ENCODE results near the gene PLGRKT. TPM values are rescaled to one million over a fixed set of nuclear protein-coding genes. Genes with fewer than 3 reads are reported as not detected.

PLGRKT gene
- total RNA-seq, 1 experiment from 2014 or later = 11.5 TPM

- no peak for DNase-seq (ENCODE audit: low spot score)
These were observed 122.4 kb downstream of the PLGRKT start for GRCh38 chr9:5315187-5315923.

DNA sequence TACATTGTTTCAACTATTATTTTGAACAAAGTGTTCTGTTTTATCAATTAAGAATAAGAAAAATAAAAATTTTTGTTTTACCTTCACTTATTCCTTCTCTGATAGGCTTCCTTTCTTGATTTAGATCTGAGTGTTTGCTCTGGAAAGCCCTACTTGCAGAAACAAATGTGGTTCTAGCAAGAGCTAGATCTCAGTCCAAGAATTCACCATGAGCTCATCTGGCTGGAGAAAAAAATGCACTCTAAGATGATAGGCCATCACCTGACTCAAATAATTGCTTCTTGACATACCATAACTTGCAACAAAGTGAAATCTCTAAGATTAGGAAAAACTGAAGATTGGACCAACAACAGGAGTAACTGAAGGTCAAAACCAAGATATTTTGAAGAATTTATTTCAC is 126.9 kb downstream of the PLGRKT start:
- no peak for DNase-seq (ENCODE audit: low spot score)

Other genes with a start within 250 kb of the PLGRKT start
- not detected in 2 replicates for gene INSL4, start 206.5 kb downstream of the PLGRKT start, total RNA-seq (2014; rRNA removed; shearing (Covaris generic))
- not detected in 2 replicates for gene RLN2, start 133.2 kb downstream of the PLGRKT start, total RNA-seq (2014; rRNA removed; shearing (Covaris generic))
- not detected in 2 replicates for gene RLN1, start 98.0 kb downstream of the PLGRKT start, total RNA-seq (2014; rRNA removed; shearing (Covaris generic))
- gene CD274, start 12.6 kb upstream of the PLGRKT start, total RNA-seq (2014; rRNA removed; shearing (Covaris generic)) = 1.4 and 2.2 TPM in 2 replicates
- gene PDCD1LG2, start 72.6 kb upstream of the PLGRKT start, total RNA-seq (2014; rRNA removed; shearing (Covaris generic)) = 1.1 TPM in 2 replicates
- gene RIC1, start 191.2 kb upstream of the PLGRKT start, total RNA-seq (2014; rRNA removed; shearing (Covaris generic)) = 18.9 and 20.4 TPM in 2 replicates

Data from A172 (cell line).